B cell (primary cell): ENCODE results near the gene NAGPA. TPM values are rescaled to one million over a fixed set of nuclear protein-coding genes. Genes with fewer than 3 reads are reported as not detected.

Experiments
- ATAC-seq: fragments of 200-7000 bp; cut with Tn5 transposase; one replicate; pipeline ENCODE4 v1.10.0; 2021; ENCODE audit warnings: low read depth, mild to moderate bottlenecking, moderate number of reproducible peaks, moderate library complexity
- CTCF ChIA-PET: fragments of 350-600 bp; sonication (Branson Sonifier 250); formaldehyde crosslinking; loops from one replicate; lab custom pipeline; 2021; ENCODE audit warnings: antibody characterized with exemption, inconsistent platforms; lab: Charles Lee
- POLR2A ChIA-PET: fragments of 350-600 bp; sonication (Branson Sonifier 250); formaldehyde crosslinking; loops from one replicate; lab custom pipeline; 2021; ENCODE audit warnings: antibody characterized with exemption; lab: Charles Lee
- DNase-seq: peaks from one replicate; pipeline ENCODE4 v3.0.0; 2013
- H2AFZ ChIP-seq: 2 replicates; pipeline ENCODE4 v1.6.1; 2012; ENCODE audit warnings: mild to moderate bottlenecking, low read depth, low read length; ENCODE audit not compliant: insufficient read depth, poor library complexity, severe bottlenecking
- H3K27ac ChIP-seq, 2 donors: 1 replicate in 1 of 2; 2 replicates in 1 of 2; pipeline ENCODE4 v1.5.1; 2012 to 2013; ENCODE audit warnings: low read length in 2 of 2, mild to moderate bottlenecking in 2 of 2, moderate library complexity in 1 of 2
- H3K27me3 ChIP-seq, 4 experiments: fragments of 200-600 bp in 1 of 4; sonication (generic) in 1 of 4; replicated peaks in 1 of 4; 1 replicate in 2 of 4; 2 replicates in 2 of 4; pipeline versions ENCODE4 v1.6.1 to v1.7.0; 2013 to 2016; ENCODE audit warnings: low read length in 3 of 4, mild to moderate bottlenecking in 2 of 4, mixed read lengths in 1 of 4, moderate library complexity in 1 of 4; ENCODE audit not compliant: insufficient read depth in 4 of 4, control insufficient read depth in 3 of 4; ENCODE audit errors: control extremely low read depth in 1 of 4
- H3K36me3 ChIP-seq, 2 experiments: replicated peaks in 1 of 2; 1 replicate in 1 of 2; 2 replicates in 1 of 2; pipeline versions ENCODE4 v1.6.1 to v1.7.1; 2013; ENCODE audit warnings: low read length in 1 of 2; ENCODE audit not compliant: insufficient read depth in 2 of 2, control insufficient read depth in 1 of 2; ENCODE audit errors: control extremely low read depth in 1 of 2, extremely low read depth in 1 of 2
- H3K4me1 ChIP-seq, 2 donors: fragments of 200-600 bp in 1 of 2; sonication (generic) in 1 of 2; 1 replicate in 1 of 2; 2 replicates in 1 of 2; pipeline versions ENCODE4 v1.5.1 to v1.6.1; 2013 to 2017; ENCODE audit warnings: low read length in 2 of 2; ENCODE audit not compliant: control insufficient read depth in 2 of 2, insufficient read depth in 2 of 2
- H3K4me2 ChIP-seq: replicated peaks from 2 replicates; pipeline ENCODE3; 2012; ENCODE audit warnings: mild to moderate bottlenecking, low read depth, low read length; ENCODE audit not compliant: poor library complexity, severe bottlenecking
- H3K4me3 ChIP-seq, 5 experiments: fragments of 200-600 bp in 1 of 5; sonication (generic) in 1 of 5; 1 replicate in 3 of 5; 2 replicates in 2 of 5; pipeline versions ENCODE4 v1.5.1 to v1.7.0; 2011 to 2016; ENCODE audit warnings: low read length in 4 of 5, mild to moderate bottlenecking in 4 of 5, low read depth in 2 of 5, control low read depth in 1 of 5, moderate library complexity in 1 of 5; ENCODE audit not compliant: insufficient read depth in 1 of 5; ENCODE audit errors: control extremely low read depth in 1 of 5, extremely low read depth in 1 of 5
- H3K79me2 ChIP-seq: fragments of 200-600 bp; sonication (generic); one replicate; pipeline ENCODE4 v1.6.0; 2016; ENCODE audit warnings: low read length; ENCODE audit not compliant: control insufficient read depth, insufficient read depth
- H3K9ac ChIP-seq: fragments of 200-600 bp; sonication (generic); 2 replicates; pipeline ENCODE4 v1.6.1; 2017; ENCODE audit warnings: mild to moderate bottlenecking, low read length, moderate library complexity
- H3K9me3 ChIP-seq, 3 donors: one replicate each; pipeline versions ENCODE4 v1.6.1 to v1.7.1; 2013; ENCODE audit warnings: low read length in 2 of 3; ENCODE audit not compliant: control insufficient read depth in 2 of 3, insufficient read depth in 1 of 3; ENCODE audit errors: control extremely low read depth in 1 of 3
- H4K20me1 ChIP-seq: 2 replicates; pipeline ENCODE4 v1.6.0; 2012; ENCODE audit warnings: mild to moderate bottlenecking, low read length; ENCODE audit not compliant: insufficient read depth, control insufficient read depth, poor library complexity, severe bottlenecking
- H3K27ac Mint-ChIP-seq: one replicate; pipeline ENCODE4 v1.8.0; 2021; ENCODE audit warnings: mixed read lengths
- H3K27me3 Mint-ChIP-seq: one replicate; pipeline ENCODE4 v1.8.0; 2021; ENCODE audit warnings: mixed read lengths
- H3K4me1 Mint-ChIP-seq: one replicate; pipeline ENCODE4 v1.8.0; 2021; ENCODE audit warnings: mixed read lengths
- H3K4me3 Mint-ChIP-seq: one replicate; pipeline ENCODE4 v1.8.0; 2021; ENCODE audit warnings: mixed read lengths
- H3K9me3 Mint-ChIP-seq: one replicate; pipeline ENCODE4 v1.8.0; 2022; ENCODE audit warnings: mixed read lengths; ENCODE audit not compliant: insufficient read depth
- EZH2 ChIP-seq: IDR thresholded peaks from 2 replicates; pipeline ENCODE4 v1.6.1; 2012; ENCODE audit warnings: borderline replicate concordance, low read depth, mild to moderate bottlenecking, moderate library complexity, low read length; ENCODE audit not compliant: insufficient read depth, poor library complexity, severe bottlenecking
- WGBS: methylation state at CpG from one replicate; pipeline ENCODE4 v1.1.5; 2013; ENCODE audit warnings: missing lambda C conversion rate; ENCODE audit not compliant: insufficient coverage; 5-methylcytosine and 5-hydroxymethylcytosine counted together
- intact Hi-C: fragments of 100-400 bp; cut with micrococcal nuclease; formaldehyde crosslinking; loops from one replicate; pipeline ENCODE4 v1.10.0; 2022
- polyA plus RNA-seq: library from polyadenylated mRNA; depleted of rRNA; stranded (reverse); fragments of >200 nt; gene quantifications from 2 replicates; pipeline ENCODE4 v1.2.3, GENCODE V29; 2012
- total RNA-seq, 2 donors: library from RNA; stranded (reverse); fragments of 120-200 nt in 1 of 2; gene quantifications; 1 replicate in 1 of 2; 2 replicates in 1 of 2; pipeline versions ENCODE4 v1.2.3 to v1.2.4, GENCODE V29; 2013 to 2022
- TF ChIP-seq, protein P1 (sequence below): fragments of 200-600 bp; IDR thresholded peaks from one replicate; pipeline ENCODE4 v1.8.0; 2022; ENCODE audit warnings: antibody characterized with exemption, mild to moderate bottlenecking

NAGPA gene
- total and polyA plus RNA-seq, 2 donors (not counting 1 experiment from before 2014, with no cell fraction given), result 38.4 to 38.6 TPM

DNA sequence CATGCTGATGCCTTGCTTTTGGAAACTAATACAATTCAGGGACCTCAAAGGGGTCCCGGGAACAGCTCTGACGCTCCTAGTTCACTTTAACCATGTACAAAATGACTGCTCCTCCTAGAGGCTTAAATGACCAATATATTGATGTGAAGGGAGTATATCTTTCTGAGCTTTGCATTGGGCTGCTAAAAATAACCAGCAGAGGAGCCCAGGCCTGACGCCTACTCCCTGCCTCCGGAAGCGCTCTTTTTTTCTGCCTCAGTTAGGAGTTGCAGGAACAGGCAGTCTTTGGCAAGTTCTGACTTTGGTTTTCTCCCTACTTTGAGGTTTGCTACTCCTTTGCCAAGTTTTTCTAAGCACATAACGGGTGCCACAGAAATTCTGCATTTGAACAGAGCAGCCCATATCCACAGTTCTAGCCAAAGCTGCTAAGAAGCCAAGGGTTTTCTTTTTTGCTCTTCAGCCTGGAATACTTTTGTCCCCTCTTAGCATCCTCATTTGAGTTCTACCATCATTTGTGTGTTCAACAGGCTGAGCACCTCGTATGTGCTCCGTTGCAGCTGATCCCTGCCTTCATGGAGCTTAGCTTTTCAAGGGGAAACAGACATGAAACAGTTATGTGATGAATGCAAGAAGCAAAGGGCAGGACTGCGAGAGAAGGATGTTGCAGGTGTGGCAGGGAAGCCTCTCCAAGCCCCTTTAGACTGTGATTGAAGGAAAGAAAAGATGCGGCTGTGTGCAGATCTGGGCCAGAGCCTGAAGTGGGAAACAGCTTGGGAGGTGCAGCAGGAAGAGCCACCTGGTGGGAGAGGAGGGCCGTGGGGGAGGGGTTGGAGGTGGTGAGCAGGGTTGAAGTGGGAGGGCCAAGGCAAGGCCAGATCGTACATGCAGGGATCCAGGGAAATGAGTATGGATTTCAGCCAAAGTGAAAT lies 2.8 kb upstream of the NAGPA start:
- Histone ChIP-seq H3K4me3 (no peak overlapping the region), H3K9me3 (no peaks in the 10 kb centered on the region), H3K27me3 (peaks cover 0 to 7% (median 0%) of the 10 kb centered on the region in 4 experiments), H3K36me3 (no peaks in the 10 kb centered on the region), H3K4me2 (no peak overlapping the region), H4K20me1 (no peaks in the 10 kb centered on the region), H2AFZ (no peak overlapping the region), H3K27ac (no peak overlapping the region), H3K4me1 (peaks cover 14 to 18% of the 10 kb centered on the region in 2 donors), H3K9ac (no peak overlapping the region), H3K79me2 (peaks cover 16% of the 10 kb centered on the region)
- ChIA-PET CTCF (interaction anchor here (1.0 kb wide), 1 partner anchor 18 kb away, joined by 3 read pairs; no protein-coding TSS in a partner anchor), POLR2A (no interaction called here)
- TF ChIP-seq EZH2, result no peak
- TF ChIP-seq, protein P1, sequence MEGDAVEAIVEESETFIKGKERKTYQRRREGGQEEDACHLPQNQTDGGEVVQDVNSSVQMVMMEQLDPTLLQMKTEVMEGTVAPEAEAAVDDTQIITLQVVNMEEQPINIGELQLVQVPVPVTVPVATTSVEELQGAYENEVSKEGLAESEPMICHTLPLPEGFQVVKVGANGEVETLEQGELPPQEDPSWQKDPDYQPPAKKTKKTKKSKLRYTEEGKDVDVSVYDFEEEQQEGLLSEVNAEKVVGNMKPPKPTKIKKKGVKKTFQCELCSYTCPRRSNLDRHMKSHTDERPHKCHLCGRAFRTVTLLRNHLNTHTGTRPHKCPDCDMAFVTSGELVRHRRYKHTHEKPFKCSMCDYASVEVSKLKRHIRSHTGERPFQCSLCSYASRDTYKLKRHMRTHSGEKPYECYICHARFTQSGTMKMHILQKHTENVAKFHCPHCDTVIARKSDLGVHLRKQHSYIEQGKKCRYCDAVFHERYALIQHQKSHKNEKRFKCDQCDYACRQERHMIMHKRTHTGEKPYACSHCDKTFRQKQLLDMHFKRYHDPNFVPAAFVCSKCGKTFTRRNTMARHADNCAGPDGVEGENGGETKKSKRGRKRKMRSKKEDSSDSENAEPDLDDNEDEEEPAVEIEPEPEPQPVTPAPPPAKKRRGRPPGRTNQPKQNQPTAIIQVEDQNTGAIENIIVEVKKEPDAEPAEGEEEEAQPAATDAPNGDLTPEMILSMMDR, result no peak
- WGBS, result 85% methylated on average over 9 of the region's 12 CpGs
- H3K27ac Mint-ChIP-seq, result no peak overlapping the region
- DNase-seq (no peak), ATAC-seq (no peak)
- no peaks in the 10 kb centered on the region for H3K9me3 Mint-ChIP-seq
- no peak overlapping the region for H3K4me3 Mint-ChIP-seq
- intact Hi-C loops, result no loop called here
- H3K4me1 Mint-ChIP-seq, result peaks cover 23% of the 10 kb centered on the region
- peaks cover 7% of the 10 kb centered on the region for H3K27me3 Mint-ChIP-seq

DNA sequence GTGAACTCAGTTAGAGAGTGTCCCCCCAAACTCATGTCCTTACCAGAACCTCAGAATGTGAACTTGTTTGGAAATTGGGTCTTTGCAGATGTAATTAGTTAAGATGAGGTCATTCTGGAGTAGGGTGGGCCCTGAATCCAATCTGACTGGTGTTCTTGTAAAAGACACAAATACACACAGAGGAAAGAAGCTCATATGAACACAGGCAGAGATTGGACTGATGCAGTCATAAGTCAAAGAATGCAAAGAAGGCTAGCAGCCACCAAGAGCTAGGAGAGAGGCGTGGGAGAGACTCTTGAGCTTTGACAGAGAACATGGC lies 2.1 kb upstream of the NAGPA start:
- H3K27ac ChIP-seq, result no peak overlapping the region
- peaks cover 2% of the 10 kb centered on the region for H3K27me3 Mint-ChIP-seq
- no peak overlapping the region for H2AFZ ChIP-seq
- H3K36me3 ChIP-seq, result no peaks in the 10 kb centered on the region
- 90% methylated on average over 1 of the region's 1 CpG for WGBS
- H3K9ac ChIP-seq, result no peak overlapping the region
- no peak overlapping the region for H3K4me3 ChIP-seq
- peaks cover 14 to 17% of the 10 kb centered on the region in 2 donors for H3K4me1 ChIP-seq
- TF ChIP-seq, protein P1, result no peak
- TF ChIP-seq EZH2, result no peak
- no peak overlapping the region for H3K4me2 ChIP-seq
- H3K4me3 Mint-ChIP-seq, result no peak overlapping the region
- ATAC-seq (no peak), DNase-seq (no peak)
- H3K9me3 Mint-ChIP-seq, result no peaks in the 10 kb centered on the region
- ChIA-PET POLR2A (no interaction called here), CTCF (interaction anchor here (1.0 kb wide), 1 partner anchor 18 kb away, joined by 3 read pairs; no protein-coding TSS in a partner anchor)
- H4K20me1 ChIP-seq, result no peaks in the 10 kb centered on the region
- peaks cover 16% of the 10 kb centered on the region for H3K79me2 ChIP-seq
- H3K27ac Mint-ChIP-seq, result no peak overlapping the region
- intact Hi-C loops, result no loop called here
- no peaks in the 10 kb centered on the region for H3K9me3 ChIP-seq
- H3K27me3 ChIP-seq, result peaks cover 0 to 4% (median 0%) of the 10 kb centered on the region in 4 experiments
- H3K4me1 Mint-ChIP-seq, result peaks cover 20% of the 10 kb centered on the region
